Measurements from ENCODE around the gene PITPNM3.
A peak's percentile ranks its signal among the peaks of the same experiment; 100 is the strongest.

- TF ChIP-seq POLR2AphosphoS5 (IDR thresholded peaks at IDR 0.05; ENCODE audit: borderline replicate concordance, low read depth, low read length) = no peak
- TF ChIP-seq EZH2 (IDR thresholded peaks at IDR 0.05) = peak; percentile 34
- no peak for TF ChIP-seq FOXP2 (optimal IDR thresholded peaks at IDR 0.05; ENCODE audit: control extremely low read depth, extremely low read length, insufficient read depth)
Measured at GRCh38 chr17:6555331-6556120, 829 bp downstream of the PITPNM3 start.
